Peyer's patch (tissue), 4 donors: ENCODE measurements around the gene MC1R.

Experiments used
- CTCF ChIP-seq, 6 experiments: fragments of 450-650 bp in 4 of 6; fragments of 200-600 bp in 2 of 6; sonication (generic) in 1 of 6; IDR thresholded peaks; one replicate each; pipeline ENCODE4 v1.5.1; 2017 to 2019; ENCODE audit warnings: antibody characterized with exemption in 6 of 6, mild to moderate bottlenecking in 3 of 6, moderate library complexity in 1 of 6
- POLR2A ChIP-seq, 2 donors: fragments of 450-650 bp; IDR thresholded peaks; one replicate each; pipeline ENCODE4 v1.5.1; 2017; ENCODE audit warnings: antibody characterized with exemption in 2 of 2, mild to moderate bottlenecking in 2 of 2, moderate library complexity in 2 of 2

GRCh38 chr16:89906140-89907025, 12.3 kb upstream of the MC1R start:
- TF ChIP-seq CTCF (IDR thresholded peaks at IDR 0.05) (no peak), POLR2A (IDR thresholded peaks at IDR 0.05) (no peak)
